Osteoblast (primary cell): ENCODE data around the gene MMGT1. TPM values are rescaled to one million over a fixed set of nuclear protein-coding genes. Genes with fewer than 3 reads are reported as not detected.

Source experiments
- DNase-seq: peaks from one replicate; pipeline ENCODE4 v3.0.0; 2011; ENCODE audit warnings: low spot score, mixed read lengths; ENCODE audit not compliant: insufficient read length; ENCODE audit errors: missing footprints
- H2AFZ ChIP-seq: 2 replicates; pipeline ENCODE4 v1.6.0; 2011; ENCODE audit warnings: mild to moderate bottlenecking, low read length
- H3K27ac ChIP-seq: 2 replicates; pipeline ENCODE4 v1.5.1; 2011; ENCODE audit warnings: mild to moderate bottlenecking, low read depth, low read length, moderate library complexity
- H3K27me3 ChIP-seq: 2 replicates; pipeline ENCODE4 v1.6.0; 2012; ENCODE audit warnings: mild to moderate bottlenecking, control low read depth, inconsistent platforms, low read length, moderate library complexity; ENCODE audit not compliant: insufficient read depth
- H3K36me3 ChIP-seq: 2 replicates; pipeline ENCODE4 v1.5.1; 2011; ENCODE audit warnings: mild to moderate bottlenecking, low read length, control low read depth, moderate library complexity; ENCODE audit not compliant: insufficient read depth
- H3K4me1 ChIP-seq: 2 replicates; pipeline ENCODE4 v1.5.1; 2011; ENCODE audit warnings: mild to moderate bottlenecking, low read length, control low read depth, moderate library complexity; ENCODE audit not compliant: insufficient read depth
- H3K4me2 ChIP-seq: 2 replicates; pipeline ENCODE4 v1.6.0; 2011; ENCODE audit warnings: mild to moderate bottlenecking, low read length; ENCODE audit not compliant: insufficient read depth
- H3K4me3 ChIP-seq: fragments of 200-600 bp; sonication (generic); 3 replicates; pipeline ENCODE4 v1.5.1; 2012; ENCODE audit warnings: mild to moderate bottlenecking, low read length, inconsistent platforms; ENCODE audit not compliant: insufficient read depth
- H3K79me2 ChIP-seq: 2 replicates; pipeline ENCODE4 v1.6.0; 2012; ENCODE audit warnings: mild to moderate bottlenecking, low read length, control low read depth, inconsistent platforms; ENCODE audit not compliant: insufficient read depth
- H3K9me3 ChIP-seq: 2 replicates; pipeline ENCODE4 v1.5.1; 2011; ENCODE audit warnings: low read depth, low read length, control low read depth
- H4K20me1 ChIP-seq: 2 replicates; pipeline ENCODE4 v1.6.0; 2012; ENCODE audit warnings: mild to moderate bottlenecking, low read length, control low read depth; ENCODE audit not compliant: insufficient read depth
- CTCF ChIP-seq: IDR thresholded peaks from 2 replicates; pipeline ENCODE4 v1.5.1; 2011; ENCODE audit warnings: mild to moderate bottlenecking, low read depth, low read length, moderate library complexity; ENCODE audit errors: extremely low read depth
- total RNA-seq: library from RNA; depleted of rRNA; stranded (reverse); fragments of >200 nt; gene quantifications from 2 replicates; pipeline ENCODE4 v1.2.3, GENCODE V29; 2012

Gene MMGT1
- total RNA-seq, 1 donor = 25.0 TPM

- H3K9me3 ChIP-seq = no peaks in the 10 kb centered on the region
- H3K27ac ChIP-seq = no peak overlapping the region
- no peaks in the 10 kb centered on the region for H3K36me3 ChIP-seq
- no peaks in the 10 kb centered on the region for H3K27me3 ChIP-seq
- H3K79me2 ChIP-seq = no peaks in the 10 kb centered on the region
- no peak overlapping the region for H3K4me3 ChIP-seq
- no peak overlapping the region for H3K4me2 ChIP-seq
- H4K20me1 ChIP-seq = no peaks in the 10 kb centered on the region
- no peak for DNase-seq
- no peaks in the 10 kb centered on the region for H3K4me1 ChIP-seq
- TF ChIP-seq CTCF = no peak
- H2AFZ ChIP-seq = no peak overlapping the region
Measured at GRCh38 chrX:136016881-136017280, 43.1 kb upstream of the MMGT1 start.

GRCh38 chrX:136015016-136015415 is 41.2 kb upstream of the MMGT1 start:
- Histone ChIP-seq H3K4me1 (no peaks in the 10 kb centered on the region), H3K27ac (no peak overlapping the region), H3K36me3 (no peaks in the 10 kb centered on the region), H2AFZ (no peak overlapping the region), H3K4me2 (no peak overlapping the region), H3K79me2 (no peaks in the 10 kb centered on the region), H3K27me3 (no peaks in the 10 kb centered on the region), H3K9me3 (no peaks in the 10 kb centered on the region), H4K20me1 (no peaks in the 10 kb centered on the region), H3K4me3 (no peak overlapping the region)
- TF ChIP-seq CTCF = no peak
- DNase-seq = no peak

GRCh38 chrX:135988245-135988644 is 14.5 kb upstream of the MMGT1 start:
- Histone ChIP-seq H4K20me1 (no peaks in the 10 kb centered on the region), H3K36me3 (no peaks in the 10 kb centered on the region), H3K27me3 (no peaks in the 10 kb centered on the region), H3K9me3 (no peaks in the 10 kb centered on the region), H2AFZ (no peak overlapping the region), H3K27ac (no peak overlapping the region), H3K4me2 (no peak overlapping the region), H3K4me3 (no peak overlapping the region), H3K79me2 (peaks cover 10% of the 10 kb centered on the region), H3K4me1 (no peaks in the 10 kb centered on the region)
- no peak for DNase-seq
- TF ChIP-seq CTCF = no peak

GRCh38 chrX:135985973-135986310 is 12.2 kb upstream of the MMGT1 start:
- Histone ChIP-seq H2AFZ (peak overlapping the region; percentile 90), H4K20me1 (no peaks in the 10 kb centered on the region), H3K79me2 (peaks cover 8% of the 10 kb centered on the region), H3K27ac (no peak overlapping the region), H3K4me1 (no peaks in the 10 kb centered on the region), H3K36me3 (no peaks in the 10 kb centered on the region), H3K9me3 (no peaks in the 10 kb centered on the region), H3K27me3 (no peaks in the 10 kb centered on the region), H3K4me2 (peak overlapping the region; percentile 72), H3K4me3 (peak overlapping the region; percentile 81)
- no peak for TF ChIP-seq CTCF
- DNase-seq = no peak
